GM03348 (cell line): ENCODE results near the gene TVP23C.

Experiments
- DNase-seq: peaks from one replicate; pipeline ENCODE4 v3.0.0; 2012; ENCODE audit warnings: low spot score

Gene TVP23C

DNA sequence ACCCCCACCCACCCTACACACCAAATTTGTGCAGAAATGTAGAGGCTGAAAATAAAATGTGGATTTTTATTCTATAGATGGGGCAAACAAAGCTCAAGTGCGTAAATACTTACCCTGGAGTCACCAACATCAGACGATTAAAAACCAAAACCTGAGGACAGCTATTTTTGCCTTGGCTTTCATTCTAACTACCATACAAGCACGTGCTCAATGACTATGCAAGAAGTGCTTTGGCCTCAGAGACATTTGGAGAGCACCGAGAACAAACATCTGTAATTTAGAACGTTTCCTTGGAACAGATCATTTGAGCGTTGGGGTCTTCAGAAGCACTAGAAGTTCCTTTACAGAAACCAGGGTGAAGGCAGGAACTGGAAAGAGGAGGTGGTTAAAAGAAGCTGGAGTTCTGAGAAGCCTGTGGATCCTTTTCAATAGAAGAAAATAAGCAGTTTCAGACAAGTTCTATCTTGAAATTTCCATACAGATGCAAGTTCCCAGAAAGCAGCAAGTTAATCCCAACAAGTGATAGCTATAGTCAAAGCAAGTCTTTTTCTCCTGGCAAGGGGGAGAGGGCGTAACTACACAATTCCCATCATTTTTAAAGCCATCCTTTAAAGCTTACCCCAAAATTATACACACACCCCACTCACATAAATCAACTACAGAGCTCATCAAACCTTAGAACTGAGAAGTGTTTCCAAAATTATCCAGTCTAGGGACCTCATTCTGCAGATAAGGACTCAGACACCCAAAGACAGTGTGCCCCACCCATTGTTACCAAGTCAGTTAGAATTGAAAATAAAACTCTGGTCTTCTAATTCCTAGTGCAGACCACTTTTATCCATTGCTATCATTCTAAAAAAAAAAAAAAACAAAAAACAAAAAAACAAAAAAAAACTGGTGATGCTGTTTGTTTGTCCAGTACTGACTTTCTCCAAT lies 66.3 kb downstream of the TVP23C start:
- no peak for DNase-seq

DNA sequence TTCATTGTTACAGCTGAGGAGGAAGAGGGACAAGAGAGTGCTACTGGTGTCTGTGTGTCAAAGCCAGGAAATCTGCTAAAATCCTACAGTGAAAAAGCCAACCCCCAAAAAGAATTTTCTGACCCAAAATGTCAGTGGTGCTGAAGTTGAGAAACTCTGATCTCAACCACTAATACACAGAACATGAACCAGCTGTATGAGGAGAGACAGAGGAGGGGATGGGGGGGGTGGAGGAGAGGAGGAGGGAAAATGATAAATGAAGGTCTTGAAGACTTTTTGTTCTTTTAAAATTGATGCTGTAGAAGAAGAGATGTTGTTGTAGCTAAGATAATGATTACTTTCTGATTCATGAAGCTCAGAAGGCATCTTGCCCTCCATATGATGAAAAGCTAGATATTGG lies 68.5 kb downstream of the TVP23C start:
- DNase-seq, result no peak

DNA sequence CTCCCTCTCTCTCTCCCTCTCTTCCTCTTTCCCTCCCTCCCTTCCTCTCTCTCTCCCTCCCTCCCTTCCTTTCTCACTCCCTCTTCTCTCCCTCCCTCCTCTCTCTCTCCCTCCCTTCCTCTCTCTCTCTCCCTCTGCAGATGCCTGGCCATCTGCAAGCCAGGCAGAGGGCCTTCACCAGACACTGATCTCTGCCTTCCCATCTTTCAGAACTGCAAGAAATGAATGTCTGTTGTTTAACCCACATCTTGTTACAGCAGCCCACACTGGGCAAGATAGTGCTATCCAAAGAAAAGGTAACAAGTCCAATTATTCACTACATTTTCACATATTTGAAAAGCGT lies 69.6 kb downstream of the TVP23C start:
- DNase-seq, result no peak

DNA sequence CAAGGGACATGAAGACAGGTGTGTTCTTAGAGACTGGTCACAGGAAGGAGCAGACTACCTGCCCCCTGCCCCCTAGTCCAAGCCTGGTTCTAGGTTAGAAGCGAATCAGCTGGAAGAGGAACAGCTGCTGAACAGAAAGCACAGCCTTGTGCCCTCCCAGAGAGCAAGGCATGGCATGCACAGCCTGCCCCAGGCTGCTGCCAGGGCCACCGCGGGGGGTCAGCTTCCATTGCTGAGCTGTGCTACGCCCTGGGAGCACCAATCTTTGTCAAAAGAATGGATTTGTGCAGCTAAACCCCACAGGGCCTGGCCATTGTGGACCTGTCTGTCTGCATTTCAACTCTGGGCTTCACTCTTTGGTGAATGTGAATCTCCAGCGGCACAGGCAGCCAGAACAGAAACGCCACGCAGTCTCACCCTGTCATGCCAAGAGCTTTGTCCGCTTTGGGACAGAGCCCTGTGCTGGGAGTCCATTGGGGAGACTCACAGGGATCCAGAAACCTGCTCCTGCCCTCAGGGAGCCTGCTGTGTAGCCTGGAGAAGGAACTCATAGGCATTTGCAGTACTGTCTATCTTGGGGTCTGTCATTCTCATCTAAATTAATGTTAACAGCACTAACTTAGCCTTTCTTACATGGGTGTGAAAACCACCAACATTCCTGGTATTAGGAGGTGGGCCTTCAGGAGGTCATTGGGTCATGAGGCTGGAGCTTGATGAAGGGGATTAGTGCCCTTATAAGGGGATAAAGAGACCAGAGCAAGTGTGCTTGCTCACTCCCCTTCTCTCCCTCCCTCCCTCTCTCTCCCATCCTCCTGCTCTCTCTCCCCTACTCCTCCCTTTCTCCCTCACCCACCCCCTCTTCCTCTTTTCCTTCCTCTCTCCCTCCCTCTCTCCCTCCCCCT lies 70.2 kb downstream of the TVP23C start:
- no peak for DNase-seq

DNA sequence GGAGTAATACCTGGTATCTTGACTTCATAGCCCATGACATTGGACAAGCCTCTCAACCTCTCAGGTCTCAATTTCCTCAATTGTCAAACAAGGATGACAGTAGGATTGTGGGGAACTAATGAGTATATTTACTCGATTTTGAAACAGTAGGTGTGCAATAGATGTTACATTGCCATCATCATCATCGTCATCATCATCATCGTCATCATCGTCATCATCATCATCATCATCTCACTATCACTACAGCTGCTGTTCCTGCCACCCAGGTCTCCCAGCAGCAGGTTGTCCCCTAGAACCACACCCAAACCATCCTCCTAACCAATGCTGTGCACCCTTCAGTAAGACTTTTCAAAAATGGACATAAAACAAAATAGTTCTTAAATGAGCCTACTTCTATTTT lies 71.1 kb downstream of the TVP23C start:
- DNase-seq, result no peak

DNA sequence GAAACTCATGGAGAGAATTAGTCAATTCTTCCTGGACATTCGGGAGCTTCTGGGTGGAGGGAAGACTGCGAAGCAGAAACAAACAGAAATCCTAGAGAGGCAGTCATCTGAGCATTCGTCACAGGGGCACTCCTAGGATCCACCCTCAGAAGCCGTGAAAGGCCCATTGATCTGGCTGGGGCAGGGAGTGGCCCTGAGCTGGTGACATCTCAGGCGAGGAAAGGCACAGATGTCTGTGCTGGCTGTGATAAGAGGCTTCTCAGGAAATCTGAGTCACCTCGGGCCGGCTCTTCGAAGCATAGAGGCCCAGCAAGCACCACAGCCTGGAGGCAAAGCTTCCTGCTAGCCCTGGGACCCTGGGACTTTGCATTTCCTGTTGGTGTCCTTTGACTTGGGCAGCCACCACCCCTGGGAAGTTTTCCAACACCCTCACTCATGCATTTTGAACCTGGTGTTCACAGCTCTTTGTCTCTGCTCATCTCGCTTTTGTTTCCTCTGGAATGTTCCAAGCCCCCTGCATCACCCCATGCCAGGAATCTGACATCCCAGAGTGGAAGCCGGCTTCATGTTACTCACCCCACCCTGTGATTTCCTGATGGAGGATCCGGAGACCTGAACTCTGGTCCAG lies 72.5 kb downstream of the TVP23C start:
- DNase-seq, result peak; percentile 80

DNA sequence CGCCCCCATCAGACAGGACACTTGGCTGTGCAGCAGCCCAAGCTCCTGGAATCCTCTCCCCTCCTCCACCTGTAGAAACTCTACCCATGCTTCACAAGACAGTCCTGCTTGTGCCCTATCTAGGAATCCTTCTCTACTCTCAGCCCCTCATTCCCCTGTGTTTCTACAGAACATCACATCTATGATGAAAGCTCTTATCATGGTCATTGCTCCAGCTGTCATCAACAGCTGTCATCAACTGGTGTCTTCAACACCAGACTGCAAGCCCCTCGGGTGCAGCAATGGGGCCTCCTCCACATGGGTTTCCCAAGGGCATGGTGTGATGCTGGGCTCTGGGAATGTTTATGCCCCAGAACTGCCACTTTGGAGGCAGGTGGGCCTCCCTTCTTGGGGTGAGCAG lies 74.7 kb downstream of the TVP23C start:
- no peak for DNase-seq

DNA sequence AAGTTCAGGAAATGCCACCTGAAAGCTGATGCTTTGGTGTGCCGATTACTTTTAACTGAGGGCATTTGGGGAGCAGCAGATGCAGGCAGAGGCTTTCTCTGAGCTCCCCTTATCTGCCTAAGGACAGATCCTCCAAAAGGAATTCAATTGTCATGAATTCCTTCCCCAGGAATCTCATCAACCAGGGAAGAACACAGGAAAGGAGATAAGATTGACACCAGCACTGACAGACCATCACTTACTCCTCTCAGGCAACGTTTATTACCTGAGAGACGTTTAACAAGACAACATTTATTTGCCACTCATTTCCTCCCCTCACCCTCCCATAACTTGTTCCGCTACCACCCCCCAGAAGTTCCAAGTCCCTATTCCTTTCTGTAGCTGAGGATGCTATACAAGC lies 78.2 kb downstream of the TVP23C start:
- no peak for DNase-seq

DNA sequence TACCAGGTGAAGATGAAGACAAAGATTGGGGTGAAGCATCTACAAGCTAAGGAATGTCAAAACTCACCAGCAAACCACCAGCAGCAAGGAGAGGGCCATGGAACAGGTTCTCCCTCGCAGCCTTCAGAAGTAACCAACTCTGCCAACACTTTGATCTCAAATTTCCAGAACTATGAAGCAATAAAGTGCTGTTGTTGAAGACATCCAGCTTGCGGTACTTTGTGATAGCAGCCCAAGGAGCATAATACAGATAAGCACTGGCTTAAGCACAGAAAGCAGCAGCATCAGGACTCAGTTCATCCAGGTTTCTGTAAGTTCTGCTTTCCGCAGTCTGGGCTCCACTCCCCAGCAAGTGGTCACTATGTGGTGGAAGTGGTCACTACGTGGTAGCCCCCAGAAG lies 79.9 kb downstream of the TVP23C start:
- DNase-seq, result no peak

DNA sequence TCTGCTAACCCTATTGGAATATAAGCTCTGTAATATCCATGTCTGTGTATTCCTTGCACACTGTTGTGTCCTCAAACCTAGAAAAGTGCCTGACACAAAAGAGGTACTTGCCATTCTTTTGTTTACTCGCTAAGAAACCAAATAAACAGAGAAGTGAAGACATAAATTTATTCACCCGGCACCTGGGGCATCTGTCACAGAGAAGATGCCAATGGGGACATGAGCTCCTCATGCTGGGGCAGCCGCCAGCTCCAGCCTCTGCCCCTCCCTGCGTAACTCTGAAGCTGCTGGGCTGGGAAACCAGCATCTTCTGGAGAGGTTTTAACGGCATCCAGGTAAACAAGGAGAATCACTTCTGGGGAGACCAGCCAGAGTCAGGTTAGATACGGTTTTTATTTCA lies 80.8 kb downstream of the TVP23C start:
- DNase-seq, result no peak

DNA sequence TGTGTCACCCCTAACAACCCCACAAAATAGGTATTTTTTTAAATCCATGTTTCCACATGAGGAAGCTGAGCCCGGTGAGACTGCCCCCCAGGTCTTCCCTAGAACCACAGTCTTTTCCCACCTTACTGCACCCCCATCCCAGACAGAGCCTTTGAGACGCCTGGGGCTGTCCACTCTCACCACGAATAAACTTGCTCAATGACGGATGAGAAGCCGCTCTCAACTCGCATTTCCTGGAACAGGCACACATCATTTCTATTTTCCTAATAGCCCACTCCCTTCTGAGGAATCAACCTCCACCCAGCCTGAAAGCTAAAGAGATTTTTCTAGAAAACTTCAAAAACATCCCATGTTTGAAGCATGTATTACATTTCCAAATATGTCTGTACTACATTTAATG lies 81.8 kb downstream of the TVP23C start:
- no peak for DNase-seq

DNA sequence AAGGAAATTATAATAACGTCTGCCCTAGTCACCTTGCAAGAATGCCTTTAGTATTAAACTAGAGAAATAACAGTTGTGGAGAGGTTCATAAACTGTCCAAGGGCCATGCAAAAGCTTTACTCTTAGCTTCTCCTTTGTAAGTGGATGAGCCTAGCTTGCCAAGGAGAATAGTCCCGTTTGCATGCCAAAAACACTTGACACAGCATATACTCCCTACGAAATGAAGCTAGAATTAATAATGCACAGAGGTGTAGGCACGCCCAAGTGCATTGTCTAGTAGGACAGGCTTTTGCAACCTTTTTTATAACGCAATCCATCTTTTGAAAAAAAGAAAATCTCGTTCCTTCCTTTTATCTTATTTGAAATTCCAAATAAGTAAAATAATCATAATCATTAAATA lies 83.1 kb downstream of the TVP23C start:
- no peak for DNase-seq

DNA sequence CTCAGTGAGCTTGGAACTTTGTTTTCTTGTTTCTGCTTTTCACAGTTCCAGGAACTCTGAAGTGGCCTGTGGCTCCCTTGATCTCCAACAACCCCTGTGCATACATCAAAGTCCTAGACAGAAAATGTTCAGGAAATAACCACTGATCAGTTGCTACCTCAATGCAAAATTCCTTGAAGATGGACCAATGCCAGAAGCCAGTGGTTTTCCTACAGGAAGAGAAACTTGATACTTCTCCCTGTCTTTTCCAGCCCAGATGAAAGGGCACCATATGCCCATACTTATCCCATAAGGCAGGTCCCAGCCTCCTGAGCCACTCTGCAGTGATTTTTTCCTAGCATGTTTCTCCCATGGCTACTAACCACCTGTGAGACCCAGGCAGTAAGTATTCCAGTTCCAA lies 83.6 kb downstream of the TVP23C start:
- DNase-seq, result no peak

DNA sequence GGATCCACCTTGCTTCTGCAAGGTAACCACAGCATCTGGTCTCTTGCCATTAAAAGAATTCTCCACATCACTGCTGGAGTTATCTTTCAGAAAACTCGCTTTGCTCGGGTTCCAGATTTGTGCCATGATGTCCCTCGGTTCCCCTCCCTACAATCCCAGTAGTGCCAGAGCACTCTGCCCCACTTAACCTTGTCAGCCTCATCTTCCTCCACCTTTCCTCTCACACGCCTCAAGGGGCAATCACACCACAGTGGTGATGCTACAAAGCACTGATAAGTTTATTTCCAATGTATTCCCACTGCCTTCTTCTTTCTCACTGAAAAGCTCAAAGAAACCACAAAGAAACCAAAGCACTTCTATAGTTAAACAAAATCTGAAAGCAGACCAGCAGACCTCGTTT lies 84.4 kb downstream of the TVP23C start:
- DNase-seq, result no peak

DNA sequence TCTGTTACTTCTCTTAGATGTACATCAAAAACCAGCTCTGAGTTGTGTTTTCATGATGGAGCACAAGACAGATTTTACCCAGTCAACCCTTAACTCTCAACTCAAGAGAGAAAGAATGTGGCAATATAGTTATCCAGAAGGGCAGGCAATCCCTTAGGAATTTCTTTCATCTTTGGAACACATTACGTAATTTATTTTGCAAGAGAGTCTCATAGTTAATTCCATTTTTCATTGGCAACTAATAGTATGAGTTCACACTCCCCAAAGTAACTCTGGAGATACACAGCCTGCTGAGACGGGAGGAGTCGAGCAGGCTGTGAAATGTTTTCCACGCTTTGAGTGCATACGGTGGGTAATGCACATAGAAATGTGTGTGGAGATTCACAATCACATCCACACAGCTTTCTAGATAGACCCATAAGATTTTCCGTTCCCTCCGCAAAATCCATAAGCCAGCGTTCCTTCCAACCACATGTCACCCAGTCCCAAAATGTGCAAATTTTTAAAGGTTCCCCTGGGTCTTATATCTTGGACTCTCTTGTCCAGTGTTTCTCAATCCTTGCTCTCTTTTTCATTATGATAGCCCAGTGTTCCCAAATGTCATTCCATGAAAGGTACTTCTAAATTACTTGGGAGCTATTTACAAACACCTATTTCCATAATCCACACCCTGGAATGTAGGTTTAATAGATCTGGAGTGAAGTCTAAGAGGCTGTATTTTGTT lies 87.5 kb downstream of the TVP23C start:
- DNase-seq, result peak; percentile 75

DNA sequence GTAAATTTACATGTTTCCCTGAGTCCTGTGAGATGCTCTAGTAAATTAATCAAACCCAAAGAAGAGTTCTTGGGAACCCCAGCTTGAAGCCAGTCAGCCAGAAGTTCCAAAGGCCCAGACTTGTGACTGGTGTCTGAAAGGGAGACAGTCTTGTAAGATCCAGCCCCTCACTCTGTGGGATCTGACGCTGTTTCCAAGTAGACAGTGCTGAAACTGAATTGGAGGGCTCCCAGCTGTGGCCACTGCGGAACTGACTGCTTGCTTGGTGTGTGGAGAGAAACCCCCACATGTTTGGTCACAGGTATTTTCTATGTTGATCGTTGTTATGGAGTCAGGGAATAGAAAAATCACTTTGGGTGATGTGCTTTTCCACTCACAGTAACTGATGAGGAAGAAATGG lies 90.4 kb downstream of the TVP23C start:
- DNase-seq, result no peak

DNA sequence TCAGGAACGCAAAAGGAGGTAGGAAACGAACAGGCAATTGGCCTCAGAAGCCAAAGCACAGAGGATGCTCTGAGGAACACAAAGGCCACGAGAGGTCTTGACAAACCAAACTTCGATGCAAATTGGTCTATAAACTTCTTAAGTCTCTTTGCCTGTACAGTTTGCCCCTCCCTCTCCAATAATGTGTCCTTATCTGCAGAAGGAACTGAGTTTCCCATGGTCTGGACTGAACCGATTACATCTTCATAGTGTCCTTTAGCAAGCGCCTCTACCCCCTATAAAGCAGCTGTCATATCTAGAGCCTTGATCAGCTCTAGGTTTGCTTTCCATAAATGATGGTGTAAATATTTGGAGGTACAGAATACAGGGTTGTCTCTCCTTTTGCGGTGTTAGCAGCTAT lies 92.7 kb downstream of the TVP23C start:
- no peak for DNase-seq

DNA sequence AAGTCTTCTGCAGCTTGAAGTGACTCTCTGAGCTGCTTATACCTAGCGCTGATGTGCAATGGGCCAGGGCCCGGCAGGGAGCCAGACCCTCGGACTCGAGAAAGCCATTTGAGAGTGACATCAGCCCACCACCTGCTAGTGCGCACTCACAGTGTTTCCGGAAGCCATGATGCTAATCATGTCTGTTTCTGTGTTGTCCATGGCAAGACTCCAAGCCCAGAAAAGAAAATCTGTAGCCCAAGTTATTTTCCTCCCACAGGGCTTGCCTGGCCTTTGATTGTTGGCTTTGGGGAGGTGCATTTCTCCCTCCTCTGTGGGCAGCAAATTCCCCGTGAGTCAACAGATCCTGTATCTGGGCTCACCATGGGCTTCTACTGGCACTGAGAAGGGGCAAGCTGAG lies 94.0 kb downstream of the TVP23C start:
- DNase-seq, result no peak

DNA sequence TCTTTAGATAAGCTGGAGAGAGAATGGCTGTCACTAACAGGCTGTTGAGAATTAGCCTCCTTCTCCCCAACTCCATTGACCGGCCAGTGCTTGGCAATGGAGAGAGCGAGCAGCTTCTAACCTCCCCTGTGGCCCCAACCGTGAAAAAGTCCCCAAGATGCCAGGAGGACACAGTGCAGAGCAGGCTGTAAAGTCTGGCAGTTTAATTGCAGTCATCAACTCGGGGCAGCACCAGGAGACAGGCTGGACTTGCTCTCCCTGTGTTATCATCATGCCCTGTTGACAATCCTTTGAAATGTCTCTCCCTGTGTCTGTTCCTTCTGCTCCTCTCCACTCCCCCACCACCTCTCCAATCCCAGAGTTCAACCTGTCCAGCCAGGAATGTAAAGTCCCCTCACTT lies 95.2 kb downstream of the TVP23C start:
- DNase-seq, result no peak

DNA sequence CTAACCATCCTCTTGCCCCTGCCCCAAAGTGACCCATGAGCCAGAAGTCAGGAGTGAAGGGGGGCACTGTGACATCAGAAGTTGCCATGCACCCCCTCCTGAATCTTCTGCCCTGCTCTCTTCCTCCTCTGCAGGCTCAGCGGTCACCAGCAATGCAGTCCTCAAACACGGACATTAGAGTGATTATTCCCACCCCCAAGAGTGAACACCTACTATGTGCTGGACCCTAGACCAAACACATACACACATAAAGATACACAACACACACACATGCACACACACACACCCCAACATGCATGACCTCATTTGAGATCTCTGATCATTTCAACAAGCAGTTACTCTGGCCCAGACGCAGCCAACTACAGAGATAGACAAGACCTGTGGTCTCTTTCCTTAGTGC lies 95.7 kb downstream of the TVP23C start, which contains the start of gene CDRT4:
Gene CDRT4 (minus strand): TSS at position 30 of the 400 bp plus-strand sequence. CDS start 27,383 bp downstream, outside the sequence.
- no peak for DNase-seq

DNA sequence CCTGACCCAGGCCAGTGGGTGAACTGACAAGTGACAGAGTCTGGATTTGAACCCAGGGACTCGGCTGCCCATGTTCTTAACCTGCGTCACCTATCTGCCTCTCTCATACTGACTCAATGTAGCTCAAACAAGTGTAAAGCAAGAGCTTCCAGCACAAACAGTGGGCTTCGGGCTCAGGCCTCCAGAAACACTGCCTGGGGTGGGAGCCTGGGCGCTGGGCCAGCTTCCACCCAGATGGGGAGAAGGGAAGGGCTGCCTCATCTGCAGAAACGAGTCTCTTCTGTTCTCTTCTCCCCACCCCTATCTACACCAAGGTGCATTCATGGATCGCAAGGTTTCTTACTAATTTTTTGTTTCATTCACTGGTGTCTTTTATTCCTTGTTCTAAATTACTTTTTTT lies 97.2 kb downstream of the TVP23C start:
- DNase-seq, result no peak
